GM12873 (cell line): ENCODE data around the gene RSAD1.

Experiments used
- TF ChIP-seq, protein P1 (sequence below): IDR thresholded peaks from 2 replicates; pipeline ENCODE4 v1.5.1; 2012; ENCODE audit warnings: low read depth, mild to moderate bottlenecking, moderate library complexity, low read length, control low read depth; ENCODE audit not compliant: insufficient read depth; ENCODE audit errors: missing control alignments

RSAD1 gene

DNA sequence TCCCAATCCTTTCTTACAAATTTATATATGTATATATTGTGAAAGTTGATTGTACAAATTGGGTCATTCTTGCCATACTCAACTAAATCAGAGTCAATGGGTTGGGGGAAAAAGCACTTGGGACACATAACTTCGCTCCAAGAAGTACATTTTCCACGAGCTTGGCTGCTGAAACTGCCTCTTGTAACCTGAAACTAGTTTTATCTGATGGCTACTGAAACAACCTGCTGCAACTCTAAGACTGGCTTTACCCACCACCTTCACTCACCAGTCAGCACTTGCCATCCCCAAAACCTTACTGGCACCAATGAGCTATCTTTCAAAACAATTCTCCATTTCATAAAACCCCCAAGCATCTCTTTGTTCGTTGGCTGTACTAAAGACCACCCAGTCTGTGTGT is 15.1 kb downstream of the RSAD1 start:
- TF ChIP-seq, protein P1, sequence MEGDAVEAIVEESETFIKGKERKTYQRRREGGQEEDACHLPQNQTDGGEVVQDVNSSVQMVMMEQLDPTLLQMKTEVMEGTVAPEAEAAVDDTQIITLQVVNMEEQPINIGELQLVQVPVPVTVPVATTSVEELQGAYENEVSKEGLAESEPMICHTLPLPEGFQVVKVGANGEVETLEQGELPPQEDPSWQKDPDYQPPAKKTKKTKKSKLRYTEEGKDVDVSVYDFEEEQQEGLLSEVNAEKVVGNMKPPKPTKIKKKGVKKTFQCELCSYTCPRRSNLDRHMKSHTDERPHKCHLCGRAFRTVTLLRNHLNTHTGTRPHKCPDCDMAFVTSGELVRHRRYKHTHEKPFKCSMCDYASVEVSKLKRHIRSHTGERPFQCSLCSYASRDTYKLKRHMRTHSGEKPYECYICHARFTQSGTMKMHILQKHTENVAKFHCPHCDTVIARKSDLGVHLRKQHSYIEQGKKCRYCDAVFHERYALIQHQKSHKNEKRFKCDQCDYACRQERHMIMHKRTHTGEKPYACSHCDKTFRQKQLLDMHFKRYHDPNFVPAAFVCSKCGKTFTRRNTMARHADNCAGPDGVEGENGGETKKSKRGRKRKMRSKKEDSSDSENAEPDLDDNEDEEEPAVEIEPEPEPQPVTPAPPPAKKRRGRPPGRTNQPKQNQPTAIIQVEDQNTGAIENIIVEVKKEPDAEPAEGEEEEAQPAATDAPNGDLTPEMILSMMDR = no peak

DNA sequence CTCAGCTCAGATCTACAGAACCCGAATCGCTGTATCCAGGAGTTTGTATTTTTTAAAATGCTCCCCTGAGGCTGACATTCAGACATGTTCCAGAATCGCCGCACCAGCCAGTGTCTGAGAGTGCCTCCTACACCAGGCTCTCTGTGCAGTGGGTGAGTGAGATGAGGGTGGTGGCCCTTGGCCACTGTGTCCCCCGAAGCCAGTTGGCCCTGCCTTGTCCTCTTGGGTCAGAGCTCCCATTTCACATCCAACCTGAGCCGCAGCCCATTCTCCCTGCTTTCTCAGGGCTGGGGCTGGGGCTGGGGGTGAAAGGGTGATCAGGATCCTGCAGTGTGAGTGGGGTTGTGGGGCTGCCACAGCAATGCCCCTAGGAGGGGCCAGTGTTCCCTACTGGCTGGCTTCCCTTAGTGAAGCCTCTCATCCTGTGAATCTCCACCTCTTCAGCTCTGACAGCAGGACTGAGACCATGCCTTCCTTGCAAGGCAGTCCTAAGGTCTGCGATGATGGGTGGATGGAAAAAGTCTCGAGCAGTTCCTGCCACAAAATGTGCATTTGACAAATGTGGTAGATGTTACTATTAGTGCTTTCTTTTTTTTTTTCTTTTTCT is 16.7 kb downstream of the RSAD1 start:
- TF ChIP-seq, protein P1 = no peak

DNA sequence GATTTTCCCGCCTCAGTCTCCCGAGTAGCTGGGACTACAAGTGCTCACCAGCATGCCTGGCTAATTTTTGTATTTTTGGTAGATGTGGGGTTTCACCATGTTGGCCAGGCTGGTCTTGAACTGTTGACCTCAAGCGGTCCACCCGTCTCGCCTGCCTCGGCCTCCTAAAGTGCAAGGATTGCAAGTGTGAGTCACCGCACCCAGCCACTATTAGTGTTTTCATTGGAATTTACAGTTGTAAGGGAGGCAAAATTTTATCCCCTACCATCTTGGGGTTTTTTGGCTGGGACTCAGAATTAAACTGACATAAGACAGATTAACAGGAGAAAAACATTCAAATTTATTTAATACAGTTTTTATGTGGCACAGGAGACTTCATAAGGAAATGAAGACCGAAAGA is 17.3 kb downstream of the RSAD1 start:
- TF ChIP-seq, protein P1 = no peak

DNA sequence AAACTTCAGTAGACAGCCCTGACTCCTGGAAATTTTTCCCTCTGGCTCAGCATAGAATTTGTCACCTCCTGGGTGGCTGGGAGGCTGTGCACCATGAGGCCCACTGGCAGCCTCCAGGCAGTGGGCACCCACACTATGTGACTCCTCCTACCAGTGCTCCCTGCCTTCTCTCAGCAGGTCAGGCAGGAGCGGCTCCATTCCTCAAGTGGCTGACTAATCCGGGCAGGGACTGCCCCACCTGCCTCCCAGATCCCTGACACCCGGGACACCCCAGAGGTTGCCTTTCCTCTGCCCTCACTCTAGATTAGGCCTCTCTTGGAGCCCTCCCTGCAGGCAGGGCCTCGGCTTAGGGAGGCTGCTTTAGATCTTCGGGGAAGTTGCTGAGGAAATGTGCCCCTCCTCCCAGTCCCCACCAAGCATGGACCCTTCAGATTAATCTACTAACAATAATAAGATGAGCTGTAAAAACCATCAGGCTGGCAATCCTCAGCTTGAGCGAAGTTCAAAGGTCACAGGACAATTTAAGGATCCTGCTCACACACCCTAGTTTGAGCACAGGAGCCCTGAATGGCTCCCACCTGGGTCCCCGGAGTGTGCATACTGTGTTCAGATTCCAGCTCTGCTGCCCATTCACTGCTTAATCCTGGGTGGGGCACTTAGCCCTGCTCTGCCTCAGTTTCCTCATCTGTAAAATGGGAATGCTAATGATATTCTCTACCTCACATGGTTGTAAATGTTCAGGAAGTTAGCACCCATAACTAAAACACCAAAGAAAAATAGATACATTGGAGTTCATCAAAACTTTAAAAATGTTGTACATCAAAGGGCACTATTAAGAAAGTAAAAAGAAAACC is 19.6 kb downstream of the RSAD1 start:
- TF ChIP-seq, protein P1 = no peak

DNA sequence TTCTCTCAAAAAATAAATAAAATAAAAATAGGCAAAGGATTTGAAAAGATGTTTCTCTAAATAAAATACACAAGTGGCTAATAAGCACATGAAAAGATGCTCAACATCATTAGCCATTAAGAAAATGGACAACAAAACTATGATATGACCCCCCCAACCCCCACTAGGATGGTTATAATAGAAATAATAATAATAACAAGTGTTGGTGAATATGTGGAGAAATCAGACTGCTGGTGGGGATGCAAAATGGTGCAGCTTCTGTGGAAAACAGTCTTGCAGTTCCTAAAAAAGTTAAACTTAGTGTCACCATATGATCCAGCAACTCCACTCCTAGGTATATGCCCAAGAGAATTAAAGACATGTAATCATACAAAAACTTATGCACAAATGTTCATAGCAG is 20.6 kb downstream of the RSAD1 start:
- TF ChIP-seq, protein P1 = no peak

DNA sequence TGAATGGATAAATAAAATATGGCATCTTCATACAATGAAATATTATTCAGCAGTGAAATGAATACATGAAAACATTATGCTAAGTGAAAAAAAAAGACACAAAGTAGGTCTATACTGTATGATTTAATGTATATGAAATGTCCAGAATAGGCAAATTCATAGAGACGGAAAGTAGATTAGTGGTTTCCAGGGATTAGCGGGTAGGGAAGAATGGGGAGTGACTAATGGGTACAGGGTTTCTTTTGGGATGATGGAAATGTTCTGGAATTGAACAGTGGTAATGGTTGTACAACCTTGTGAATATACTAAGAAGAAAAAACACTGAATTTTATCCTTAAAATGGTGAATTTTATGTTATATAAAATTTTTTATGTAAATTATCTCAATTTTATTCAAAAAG is 21.1 kb downstream of the RSAD1 start:
- TF ChIP-seq, protein P1 = no peak

DNA sequence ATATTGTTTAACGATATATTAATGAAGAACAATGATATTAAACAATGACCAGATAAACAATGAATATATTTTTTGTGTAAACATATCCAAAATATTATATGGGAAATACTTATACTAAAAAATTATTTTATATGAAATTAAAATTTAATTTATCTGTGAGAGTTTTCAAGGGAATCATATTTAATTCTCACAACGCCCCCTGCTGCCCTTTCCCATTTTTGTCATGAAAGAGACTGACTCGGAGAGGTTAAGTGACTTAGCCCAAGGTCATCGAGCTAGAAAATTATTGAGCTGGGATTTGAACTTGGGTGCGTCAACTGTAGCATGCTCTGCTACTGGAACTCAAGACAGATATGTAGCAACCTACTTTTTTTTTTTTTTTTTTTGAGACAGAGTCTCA is 22.4 kb downstream of the RSAD1 start:
- TF ChIP-seq, protein P1 = peak; percentile 33
